Activated T-cell treated with anti-CD3 and anti-CD28 coated beads for 48 hours (primary cell): ENCODE results near the gene CERS6.
"Not testable (repeated sequence)": the region's sequence is repeated elsewhere in the genome, so short reads cannot be mapped to it uniquely, and the experiment has no call there.

Experiments
- DNase-seq: peaks from one replicate; pipeline ENCODE4 v3.0.0-alpha.2; 2020; ENCODE audit warnings: low read depth

The CERS6 gene

DNA sequence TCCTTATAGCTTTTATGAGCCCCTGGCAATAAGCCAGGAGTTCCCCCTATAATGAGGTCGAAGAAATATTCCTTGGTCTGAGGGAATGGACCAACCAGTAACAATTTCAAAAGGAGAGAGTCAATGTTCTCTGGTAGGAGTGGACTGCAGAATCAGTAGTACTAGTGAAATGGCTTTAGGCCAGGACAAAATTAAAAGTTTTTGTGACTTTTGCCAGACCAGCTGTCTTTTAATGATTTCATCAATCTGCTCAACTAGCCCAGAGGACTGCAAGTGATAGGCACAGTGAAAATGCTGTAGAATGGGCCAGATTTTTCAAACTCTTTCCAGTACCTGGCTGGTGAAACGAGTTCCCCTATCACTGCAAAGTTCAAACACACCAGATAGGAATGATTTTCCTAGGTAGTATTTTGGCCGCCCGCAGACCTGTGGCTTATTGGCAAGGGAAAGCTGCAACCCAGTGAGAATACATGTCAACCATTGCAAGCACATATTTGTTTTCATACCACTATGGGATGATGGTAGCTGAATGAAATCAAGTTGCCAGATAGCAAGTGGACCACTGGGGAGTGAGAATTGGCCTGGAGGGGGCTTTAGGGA lies 45.5 kb downstream of the CERS6 start:
- no peak for DNase-seq

DNA sequence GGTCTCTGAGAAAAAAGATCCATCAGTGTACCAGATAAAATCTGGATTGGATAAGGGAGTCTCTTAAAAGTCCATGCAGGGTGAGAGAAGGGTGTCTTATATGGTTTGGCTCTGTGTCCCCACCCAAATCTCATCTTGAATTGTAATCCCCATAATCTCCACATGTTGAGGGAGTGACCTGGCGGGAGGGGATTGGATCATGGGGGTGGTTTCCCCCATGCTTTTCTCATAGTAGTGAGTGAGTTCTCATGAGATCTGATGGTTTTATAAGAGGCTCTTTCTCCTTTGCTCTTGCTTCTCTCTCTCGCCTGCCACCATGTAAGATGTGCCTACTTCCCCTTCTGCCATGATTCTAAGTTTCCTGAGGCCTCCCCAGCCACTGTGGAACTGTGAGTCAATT lies 46.8 kb downstream of the CERS6 start:
- not testable (repeated sequence) for DNase-seq

- no peak for DNase-seq
These were observed 47.8 kb downstream of the CERS6 start for GRCh38 chr2:168503901-168504300.

GRCh38 chr2:168504323-168504722 lies 48.3 kb downstream of the CERS6 start:
- no peak for DNase-seq

DNA sequence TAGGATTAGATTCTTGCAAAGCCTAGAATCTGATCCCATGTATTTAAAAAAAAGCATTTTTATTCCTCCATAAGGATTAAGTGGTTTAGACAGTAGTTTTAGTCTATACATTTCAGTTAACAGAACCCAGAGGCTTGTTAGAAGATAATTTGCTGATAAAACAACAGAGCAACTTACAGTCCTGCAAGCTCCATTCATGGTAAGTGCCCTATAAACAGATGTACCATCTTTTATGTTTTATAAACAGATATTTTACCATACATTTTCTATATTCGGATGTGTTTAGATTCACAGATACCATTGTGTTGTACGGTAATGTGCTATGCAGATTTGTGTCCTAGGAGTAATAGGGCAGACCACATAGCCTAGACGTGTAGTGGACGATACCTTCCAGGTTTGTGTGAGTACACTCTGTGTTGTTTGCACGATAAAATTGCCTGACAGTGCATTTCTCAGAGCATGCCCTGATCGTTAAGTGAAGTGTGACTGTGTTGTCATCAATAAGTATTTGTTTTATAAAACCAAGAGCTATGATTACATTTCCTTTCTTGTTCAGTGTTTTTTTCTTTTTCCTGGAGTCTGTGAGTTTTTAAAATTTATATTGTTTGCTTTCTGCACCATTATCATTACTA lies 54.2 kb downstream of the CERS6 start:
- DNase-seq: no peak

- DNase-seq: no peak
These were observed 58.6 kb downstream of the CERS6 start for GRCh38 chr2:168514692-168515091.

DNA sequence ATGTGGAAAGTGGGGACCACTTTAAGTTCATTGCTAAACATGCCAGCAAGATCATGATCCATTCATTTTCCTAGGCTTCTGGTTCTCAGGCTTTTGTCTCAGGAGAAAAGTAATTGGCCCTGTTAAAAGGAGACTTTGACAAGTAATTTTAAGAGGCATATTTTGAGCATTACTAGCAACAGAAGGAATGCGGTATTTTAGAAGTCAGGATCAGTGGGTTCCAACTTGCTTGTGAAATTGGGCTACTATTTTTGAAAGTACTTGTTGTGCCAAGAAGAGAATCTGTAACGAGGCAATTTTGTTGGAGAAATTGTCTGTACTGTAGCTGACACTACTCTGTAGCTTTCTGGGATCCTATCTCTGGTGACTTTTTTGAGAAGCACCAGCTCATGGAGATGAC lies 59.4 kb downstream of the CERS6 start:
- no peak for DNase-seq

- no peak for DNase-seq
These were observed 61.7 kb downstream of the CERS6 start for GRCh38 chr2:168517816-168518215.

DNA sequence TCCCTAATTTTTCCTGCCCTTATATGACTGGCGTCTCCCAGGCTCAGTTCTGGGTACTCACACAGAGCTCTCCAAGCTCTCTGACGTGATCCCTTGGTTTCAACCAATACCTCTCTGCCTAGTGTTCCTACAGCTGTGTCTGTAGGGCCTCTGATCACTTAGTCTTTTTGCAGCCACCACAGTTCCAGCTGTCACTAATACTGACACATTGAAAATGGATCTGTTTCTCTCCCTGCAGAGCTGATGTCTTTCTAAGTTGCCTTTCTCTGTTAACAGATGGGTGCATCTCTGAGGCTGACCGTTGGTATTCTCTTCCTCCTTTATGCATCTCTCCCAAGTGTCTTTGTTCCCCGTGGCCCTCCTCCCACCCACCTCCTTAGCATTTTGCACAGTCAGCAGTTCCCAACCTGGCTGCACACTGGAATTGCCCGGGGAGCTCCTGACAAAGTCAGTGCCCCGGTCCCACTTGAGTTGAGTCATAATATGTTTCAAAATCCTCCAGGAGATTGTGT lies 62.5 kb downstream of the CERS6 start:
- no peak for DNase-seq

- DNase-seq: no peak
These were observed 63.6 kb downstream of the CERS6 start for GRCh38 chr2:168519534-168520308.

GRCh38 chr2:168521053-168521741 lies 65.1 kb downstream of the CERS6 start:
- DNase-seq: no peak

- no peak for DNase-seq
These were observed 66.4 kb downstream of the CERS6 start for GRCh38 chr2:168522446-168522845.

DNA sequence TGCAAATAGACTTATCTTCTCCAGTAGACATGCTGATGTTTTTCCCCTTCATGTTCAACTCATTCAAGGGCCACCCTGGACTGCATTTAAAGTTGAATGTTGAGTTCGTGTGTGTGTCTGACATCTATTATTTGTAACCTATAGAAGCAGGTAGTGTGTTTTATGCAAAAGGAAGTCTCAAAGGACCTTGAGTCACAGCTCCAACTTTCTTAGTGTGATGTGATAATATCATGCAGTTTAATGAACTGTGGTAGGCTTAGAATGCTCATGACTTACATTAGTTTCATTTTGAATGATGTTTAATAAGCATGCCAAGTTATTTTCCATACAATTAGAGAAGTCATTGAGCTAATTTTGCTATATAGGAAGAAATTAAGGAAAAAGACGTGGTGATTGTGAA lies 67.9 kb downstream of the CERS6 start:
- DNase-seq: no peak

- DNase-seq: no peak
These were observed 68.9 kb downstream of the CERS6 start for GRCh38 chr2:168525020-168525419.

- no peak for DNase-seq
These were observed 69.8 kb downstream of the CERS6 start for GRCh38 chr2:168525716-168526446.

DNA sequence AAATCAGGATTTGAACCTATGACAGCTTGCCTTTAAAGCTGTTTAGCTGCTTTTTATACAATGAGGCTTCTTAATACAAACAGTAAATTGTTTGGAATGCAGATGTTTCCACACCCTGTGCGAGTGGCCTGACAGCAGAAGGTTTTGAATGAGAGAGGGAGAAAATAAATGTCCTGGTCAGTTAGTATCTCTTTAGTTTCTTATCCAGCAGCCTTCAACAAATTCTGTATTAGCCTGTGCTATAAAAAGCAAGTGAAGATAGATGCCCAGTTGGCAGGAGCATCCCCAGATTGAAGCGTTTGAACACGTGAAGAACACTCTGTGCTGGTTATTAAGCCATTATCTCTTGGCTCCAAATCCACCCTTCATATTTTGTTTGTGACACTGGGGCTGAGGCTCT lies 70.6 kb downstream of the CERS6 start:
- DNase-seq: no peak

DNA sequence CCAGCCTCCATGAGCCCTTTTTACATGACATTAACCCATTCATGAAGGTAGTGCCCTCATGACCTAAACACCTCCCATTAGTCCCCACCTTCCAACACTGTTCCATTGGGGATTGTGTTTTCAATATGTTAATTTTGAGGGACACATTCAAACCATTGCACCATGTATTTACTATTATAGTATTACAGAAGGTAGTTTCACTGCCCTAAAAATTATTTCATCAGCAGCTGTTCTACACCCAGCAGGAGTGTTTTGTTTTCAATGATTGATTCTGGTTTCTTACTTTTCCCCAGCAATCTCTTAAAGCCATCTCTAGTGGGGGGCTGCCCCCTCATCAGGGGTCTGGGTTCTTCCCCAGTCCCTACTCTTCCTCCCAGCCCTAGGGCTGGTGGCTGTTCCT lies 71.9 kb downstream of the CERS6 start:
- DNase-seq: no peak

- no peak for DNase-seq
These were observed 72.4 kb downstream of the CERS6 start for GRCh38 chr2:168528469-168528868.

GRCh38 chr2:168529054-168529833 lies 73.2 kb downstream of the CERS6 start:
- no peak for DNase-seq

GRCh38 chr2:168529900-168530561 lies 74.0 kb downstream of the CERS6 start:
- no peak for DNase-seq
